ENCODE measurements around the gene COX4I2. TPM values are rescaled to one million over a fixed set of nuclear protein-coding genes. Genes with fewer than 3 reads are reported as not detected.
"Not testable (repeated sequence)": the region's sequence is repeated elsewhere in the genome, so short reads cannot be mapped to it uniquely, and the experiment has no call there.

The COX4I2 gene
- polyA plus RNA-seq, 1 donor, result 7.0 TPM

GRCh38 chr20:31607640-31608250, 30.0 kb upstream of the COX4I2 start:
- no peak for DNase-seq (ENCODE audit: low read depth)

- DNase-seq (ENCODE audit: low read depth), result no peak
Measured at GRCh38 chr20:31608251-31608945, 29.3 kb upstream of the COX4I2 start.

GRCh38 chr20:31612271-31612640, 25.5 kb upstream of the COX4I2 start:
- not testable (repeated sequence) for DNase-seq (ENCODE audit: low read depth)

GRCh38 chr20:31615416-31615815, 22.3 kb upstream of the COX4I2 start:
- no peak for DNase-seq (ENCODE audit: low read depth)

- no peak for DNase-seq (ENCODE audit: low read depth)
Measured at GRCh38 chr20:31617432-31618104, 20.1 kb upstream of the COX4I2 start.

- DNase-seq (ENCODE audit: low read depth), result no peak
Measured at GRCh38 chr20:31620246-31620645, 17.5 kb upstream of the COX4I2 start.

- DNase-seq (ENCODE audit: low read depth), result not testable (repeated sequence)
Measured at GRCh38 chr20:31623123-31623505, 14.6 kb upstream of the COX4I2 start.

- DNase-seq (ENCODE audit: low read depth), result not testable (repeated sequence)
Measured at GRCh38 chr20:31626534-31626933, 11.2 kb upstream of the COX4I2 start.

- not testable (repeated sequence) for DNase-seq (ENCODE audit: low read depth)
Measured at GRCh38 chr20:31628057-31628456, 9.7 kb upstream of the COX4I2 start.

- DNase-seq (ENCODE audit: low read depth), result no peak
Measured at GRCh38 chr20:31630187-31630790, 7.4 kb upstream of the COX4I2 start.

GRCh38 chr20:31632548-31633338, 5.0 kb upstream of the COX4I2 start:
- DNase-seq (ENCODE audit: low read depth), result no peak

GRCh38 chr20:31633339-31633914, 4.3 kb upstream of the COX4I2 start:
- DNase-seq (ENCODE audit: low read depth), result no peak

GRCh38 chr20:31638317-31638716, 605 bp downstream of the COX4I2 start:
- no peak for DNase-seq (ENCODE audit: low read depth)

GRCh38 chr20:31638816-31639215, 1.1 kb downstream of the COX4I2 start:
- DNase-seq (ENCODE audit: low read depth), result no peak

GRCh38 chr20:31640259-31640658, 2.5 kb downstream of the COX4I2 start:
- DNase-seq (ENCODE audit: low read depth), result no peak

GRCh38 chr20:31641391-31641790, 3.7 kb downstream of the COX4I2 start:
- no peak for DNase-seq (ENCODE audit: low read depth)

- no peak for DNase-seq (ENCODE audit: low read depth)
Measured at GRCh38 chr20:31642837-31643236, 5.1 kb downstream of the COX4I2 start.

GRCh38 chr20:31643522-31643921, 5.8 kb downstream of the COX4I2 start:
- no peak for DNase-seq (ENCODE audit: low read depth)

- no peak for DNase-seq (ENCODE audit: low read depth)
Measured at GRCh38 chr20:31644701-31645100, 7.0 kb downstream of the COX4I2 start.

GRCh38 chr20:31648104-31648503, 10.4 kb downstream of the COX4I2 start:
- not testable (repeated sequence) for DNase-seq (ENCODE audit: low read depth)

- no peak for DNase-seq (ENCODE audit: low read depth)
Measured at GRCh38 chr20:31652917-31653396, 15.2 kb downstream of the COX4I2 start.

All from forelimb muscle (tissue), 1 donor.